ENCODE measurements around the gene EIF2B4.

DNA sequence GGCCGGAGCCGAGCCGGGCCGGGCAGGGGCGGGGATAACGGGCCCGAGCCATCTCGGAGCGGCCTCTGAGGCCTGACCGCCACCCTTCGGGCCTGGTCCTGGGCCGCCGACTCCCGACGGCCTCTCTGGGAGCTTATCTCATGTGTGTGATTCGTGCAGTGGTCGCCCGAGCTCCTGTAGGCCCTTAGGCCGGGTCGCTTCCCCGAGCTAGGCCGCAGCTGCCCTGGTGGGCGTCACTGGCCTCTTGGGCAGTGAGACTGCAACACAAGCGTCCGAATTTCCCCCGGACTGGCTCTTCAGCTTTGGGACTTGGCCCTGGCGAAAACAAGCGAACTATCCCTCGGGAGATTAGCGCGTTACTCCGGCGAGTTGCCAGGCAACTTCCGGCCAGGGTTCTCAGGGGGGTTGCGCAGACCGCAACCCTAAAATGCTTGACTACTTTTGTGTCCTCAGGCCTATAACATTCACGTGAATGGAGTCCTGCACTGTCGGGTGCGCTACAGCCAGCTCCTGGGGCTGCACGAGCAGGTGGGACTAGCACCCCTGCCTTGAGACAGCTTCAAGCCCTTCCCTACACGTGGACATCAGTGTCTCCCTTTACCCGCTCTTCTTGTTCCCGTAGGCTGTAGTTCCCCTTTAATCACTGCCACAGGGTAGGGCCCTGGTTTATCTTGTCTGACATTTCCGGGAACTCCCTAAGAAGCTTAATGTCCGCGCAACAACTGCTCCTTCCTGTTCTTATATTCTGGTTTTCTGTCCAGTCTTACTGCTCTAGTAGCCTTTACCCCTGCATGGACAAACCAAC lies 880 bp upstream of the EIF2B4 start:
- TF ChIP-seq, protein P1, sequence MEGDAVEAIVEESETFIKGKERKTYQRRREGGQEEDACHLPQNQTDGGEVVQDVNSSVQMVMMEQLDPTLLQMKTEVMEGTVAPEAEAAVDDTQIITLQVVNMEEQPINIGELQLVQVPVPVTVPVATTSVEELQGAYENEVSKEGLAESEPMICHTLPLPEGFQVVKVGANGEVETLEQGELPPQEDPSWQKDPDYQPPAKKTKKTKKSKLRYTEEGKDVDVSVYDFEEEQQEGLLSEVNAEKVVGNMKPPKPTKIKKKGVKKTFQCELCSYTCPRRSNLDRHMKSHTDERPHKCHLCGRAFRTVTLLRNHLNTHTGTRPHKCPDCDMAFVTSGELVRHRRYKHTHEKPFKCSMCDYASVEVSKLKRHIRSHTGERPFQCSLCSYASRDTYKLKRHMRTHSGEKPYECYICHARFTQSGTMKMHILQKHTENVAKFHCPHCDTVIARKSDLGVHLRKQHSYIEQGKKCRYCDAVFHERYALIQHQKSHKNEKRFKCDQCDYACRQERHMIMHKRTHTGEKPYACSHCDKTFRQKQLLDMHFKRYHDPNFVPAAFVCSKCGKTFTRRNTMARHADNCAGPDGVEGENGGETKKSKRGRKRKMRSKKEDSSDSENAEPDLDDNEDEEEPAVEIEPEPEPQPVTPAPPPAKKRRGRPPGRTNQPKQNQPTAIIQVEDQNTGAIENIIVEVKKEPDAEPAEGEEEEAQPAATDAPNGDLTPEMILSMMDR (IDR thresholded peaks at IDR 0.05): no peak
- TF ChIP-seq POLR2A (IDR thresholded peaks at IDR 0.05): no peak

All from gastroesophageal sphincter (tissue), 3 donors.